NCI-H524 (cell line): ENCODE results near the gene ZC3H12C.

ENCODE experiments used
- DNase-seq, 2 experiments: peaks; one replicate each; lab custom pipeline; 2025; lab: John Stamatoyannopoulos, UW

The ZC3H12C gene

DNA sequence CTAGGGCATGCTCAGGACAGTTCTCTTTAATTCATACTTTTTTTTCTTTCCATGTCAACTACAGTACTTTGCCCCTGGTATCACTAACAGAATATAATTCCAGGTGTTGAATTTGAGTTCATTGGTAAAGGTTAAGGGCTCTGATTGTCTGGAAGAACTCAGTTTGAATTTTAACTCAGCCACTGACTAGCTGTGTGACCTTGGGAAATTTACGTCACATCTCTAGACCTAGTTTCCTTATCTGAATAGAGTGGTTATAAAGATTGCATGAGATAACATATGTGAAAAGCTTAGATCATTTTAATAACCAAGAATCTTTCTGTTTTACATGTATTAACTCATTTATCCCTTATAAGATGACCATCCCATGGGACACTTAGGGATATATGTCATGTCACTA, 15.8 kb upstream of the ZC3H12C start:
- no peak for DNase-seq

DNA sequence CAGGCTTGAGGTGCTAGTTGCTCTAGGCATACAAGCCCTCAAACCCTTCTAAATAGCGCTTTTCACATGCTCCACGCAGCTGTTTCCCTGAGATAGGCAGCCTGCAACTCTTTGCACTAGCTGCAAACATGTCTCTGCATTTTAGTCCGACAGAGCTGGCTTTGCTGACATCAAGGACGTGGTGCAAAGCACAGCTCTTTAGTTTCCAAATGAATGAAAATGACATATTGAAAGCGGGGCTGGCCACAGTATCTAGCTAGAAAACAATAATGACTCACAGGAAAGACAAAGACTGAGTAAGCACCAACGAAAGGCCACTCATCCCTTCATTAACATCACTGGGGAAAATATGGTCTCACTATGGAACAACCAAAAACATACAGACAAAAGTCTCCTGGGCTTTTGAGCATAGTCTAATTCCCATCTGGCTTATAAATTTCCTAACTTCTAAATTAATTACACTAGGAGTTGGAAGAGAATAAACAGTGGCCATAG, 15.3 kb upstream of the ZC3H12C start:
- DNase-seq, result no peak

DNA sequence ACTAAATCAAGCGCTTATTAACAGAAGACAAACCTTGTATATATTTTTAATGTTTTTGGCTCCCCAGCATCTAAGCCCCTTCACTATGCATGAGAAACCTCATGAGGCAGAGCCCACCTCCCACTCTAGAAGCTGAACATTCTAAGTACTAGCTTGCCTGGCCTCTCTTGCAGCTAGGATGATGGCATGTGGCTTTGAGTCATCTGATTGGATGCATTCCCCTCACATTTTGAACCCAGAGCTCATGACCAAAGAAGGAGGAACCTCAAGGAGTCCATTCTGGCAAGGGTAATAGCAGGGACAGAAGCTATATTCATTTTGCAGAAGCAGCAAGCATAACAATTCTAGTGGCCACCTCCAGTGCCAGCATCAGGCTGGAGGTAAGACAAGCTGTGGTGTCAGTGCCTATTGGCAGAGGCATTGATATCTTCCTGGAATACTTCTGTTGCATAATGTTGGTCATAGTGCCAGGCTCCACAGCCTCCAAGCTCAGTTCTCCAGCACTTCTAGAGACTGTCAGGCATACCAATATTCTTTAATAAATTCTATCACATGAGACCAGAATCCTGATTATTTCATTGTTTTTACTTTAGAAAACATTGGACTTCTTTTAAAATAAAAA, 14.2 kb upstream of the ZC3H12C start:
- DNase-seq, result no peak

DNA sequence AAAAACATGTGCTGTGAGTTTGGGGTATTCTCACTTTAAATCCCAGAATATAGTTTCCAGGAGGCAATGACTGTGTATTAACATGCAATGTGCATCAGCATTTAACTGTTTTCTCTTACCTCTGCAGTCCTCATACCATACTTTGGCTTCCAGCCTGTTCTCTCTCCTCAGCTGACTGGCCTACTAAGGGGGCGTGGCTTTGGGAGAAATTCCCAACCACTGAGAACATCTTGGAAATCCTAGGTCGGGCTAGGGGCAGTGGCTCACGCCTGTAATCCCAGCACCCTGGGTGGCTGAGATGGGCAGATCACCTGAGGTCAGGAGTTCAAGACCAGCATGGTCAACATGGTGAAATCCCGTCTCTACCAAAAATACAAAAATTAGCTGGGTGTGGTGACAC, 13.5 kb upstream of the ZC3H12C start:
- no peak for DNase-seq

DNA sequence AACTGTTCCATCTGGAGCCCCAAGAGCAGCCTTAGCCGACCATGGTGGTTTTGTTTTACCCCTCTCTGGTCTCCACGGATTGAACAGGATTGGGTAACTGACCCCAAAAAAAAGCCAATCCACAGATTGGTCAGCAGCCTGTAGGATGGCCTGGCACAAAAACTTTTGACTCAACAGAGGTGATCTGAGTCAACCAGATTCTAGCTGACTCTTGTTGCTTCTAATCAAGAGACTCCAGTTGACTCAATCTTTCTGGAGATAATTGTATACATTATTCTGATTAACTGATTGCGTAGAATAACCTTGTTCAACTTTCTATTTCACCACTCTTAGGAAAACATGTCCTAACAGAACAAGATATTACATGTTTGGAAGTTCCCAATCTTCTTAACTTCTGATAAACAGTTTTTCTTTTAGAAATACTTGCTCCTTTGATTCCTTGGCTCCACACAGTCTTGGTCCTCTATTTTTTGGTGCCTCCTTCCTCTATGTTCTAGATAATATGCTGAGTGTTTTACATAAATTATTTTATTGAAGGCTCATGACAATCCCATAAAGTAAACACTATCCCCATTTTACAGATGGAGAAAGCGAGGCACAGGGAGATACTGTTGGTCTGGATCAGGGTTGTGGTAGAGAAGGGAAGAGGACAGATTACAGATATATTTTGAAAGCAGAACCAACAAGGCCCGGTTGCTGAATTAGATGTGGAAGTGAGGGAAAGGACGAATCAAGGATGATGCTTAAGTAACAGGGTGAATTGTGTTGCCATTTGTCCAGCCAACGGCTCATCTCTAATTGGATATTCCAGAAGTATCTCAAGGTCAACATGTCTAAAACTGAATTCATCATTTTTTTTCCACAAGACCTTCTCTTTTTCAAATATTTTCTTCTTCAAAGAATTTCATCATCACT, 11.5 kb upstream of the ZC3H12C start:
- DNase-seq, result no peak

DNA sequence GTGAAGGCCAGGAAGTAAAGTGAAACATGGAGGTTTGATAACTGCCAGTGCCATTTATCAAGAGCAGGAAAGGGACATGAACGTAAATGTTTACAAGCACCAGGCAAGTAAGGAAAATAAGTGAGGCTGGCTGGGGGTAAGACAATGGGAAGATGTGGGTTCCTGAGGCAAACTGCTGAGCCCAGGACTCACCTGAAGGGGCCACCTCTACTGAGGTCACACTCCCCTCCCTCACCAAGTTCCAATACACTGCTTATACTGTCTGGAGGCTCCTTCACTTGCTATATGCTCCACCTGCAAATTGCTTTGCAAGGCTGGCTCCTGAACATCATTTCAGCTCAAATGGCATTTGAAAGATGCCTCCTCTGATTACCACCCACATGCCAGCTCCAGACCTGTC, 10.3 kb upstream of the ZC3H12C start:
- DNase-seq, result no peak

DNA sequence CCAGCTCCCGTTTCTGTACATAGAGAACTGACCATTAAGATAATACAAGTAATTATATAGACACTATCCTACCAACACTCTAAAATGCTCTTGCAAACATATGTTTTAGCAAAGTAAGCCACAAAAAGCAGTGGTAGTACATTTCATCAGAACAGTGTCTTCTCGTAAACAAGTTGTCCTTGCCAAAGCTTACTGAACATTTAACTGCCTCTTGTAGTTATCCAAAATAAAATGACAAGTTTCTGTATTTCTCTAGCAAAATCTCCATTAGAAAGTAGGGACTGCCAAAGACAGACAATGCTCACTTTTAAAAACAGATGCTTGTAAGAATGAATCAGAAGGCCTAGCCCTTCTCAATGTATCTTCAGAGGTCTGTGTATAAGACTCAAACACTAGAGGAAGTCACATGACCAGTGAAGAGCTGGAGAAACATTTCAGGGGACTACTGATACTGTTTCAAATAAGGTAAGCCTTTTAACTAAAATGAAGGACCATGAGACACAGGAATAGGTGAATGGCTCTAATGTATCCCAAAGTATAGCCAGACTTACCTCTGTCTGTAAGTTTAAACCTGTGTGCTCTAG, 7.8 kb upstream of the ZC3H12C start:
- DNase-seq, result no peak

DNA sequence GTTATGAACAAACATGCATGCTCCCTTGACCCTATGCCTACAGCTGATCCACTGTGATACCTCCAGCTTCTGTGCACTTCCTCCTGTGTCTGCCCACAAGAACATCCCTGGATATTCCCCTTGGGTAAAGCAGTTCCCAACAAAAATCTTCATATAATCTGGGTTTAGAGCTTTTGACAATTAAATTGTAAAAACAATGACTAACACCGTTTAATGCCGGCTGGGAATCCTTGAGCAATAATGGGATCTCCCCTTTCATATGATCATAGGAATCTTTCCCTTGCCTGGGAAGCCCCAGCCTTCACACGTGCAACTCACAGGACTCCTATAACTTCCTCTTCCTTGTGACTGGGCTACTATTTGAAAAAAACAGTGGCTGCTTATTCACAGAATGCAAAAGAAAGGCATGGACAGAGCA, 6.3 kb upstream of the ZC3H12C start:
- no peak for DNase-seq

DNA sequence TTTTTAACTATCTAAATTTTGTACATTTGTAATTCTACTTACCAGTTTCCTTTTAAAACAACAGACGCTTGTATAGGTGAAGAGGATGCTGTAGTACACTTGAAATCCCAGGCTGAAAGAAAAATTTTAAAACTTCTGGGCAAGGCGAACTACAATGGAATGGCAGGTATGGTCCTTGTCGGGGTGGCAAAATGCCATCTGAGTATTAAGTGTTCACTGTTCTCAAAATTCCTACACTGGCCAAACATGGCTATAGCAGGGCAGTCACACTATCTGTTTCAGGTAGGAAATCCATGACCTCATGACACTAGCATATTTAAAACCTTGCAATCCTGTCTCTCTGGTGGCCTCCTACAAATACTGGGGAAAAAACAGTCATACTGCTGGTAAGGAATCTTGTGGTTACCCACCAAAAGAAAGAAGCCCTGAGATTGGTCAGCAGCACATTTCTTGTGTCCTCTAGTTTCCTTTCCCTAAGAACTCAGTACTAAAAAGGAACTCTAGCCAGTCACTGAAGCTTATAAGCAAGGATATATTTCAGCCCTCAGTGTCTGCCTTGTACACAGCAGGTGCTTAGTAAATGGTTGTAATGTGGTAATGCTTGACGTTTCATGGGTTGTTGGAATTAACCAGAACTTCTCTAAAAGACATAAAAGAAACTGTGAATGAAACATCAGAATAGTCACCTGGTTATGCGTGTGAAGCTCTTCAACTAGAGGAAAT, 5.2 kb upstream of the ZC3H12C start:
- no peak for DNase-seq

DNA sequence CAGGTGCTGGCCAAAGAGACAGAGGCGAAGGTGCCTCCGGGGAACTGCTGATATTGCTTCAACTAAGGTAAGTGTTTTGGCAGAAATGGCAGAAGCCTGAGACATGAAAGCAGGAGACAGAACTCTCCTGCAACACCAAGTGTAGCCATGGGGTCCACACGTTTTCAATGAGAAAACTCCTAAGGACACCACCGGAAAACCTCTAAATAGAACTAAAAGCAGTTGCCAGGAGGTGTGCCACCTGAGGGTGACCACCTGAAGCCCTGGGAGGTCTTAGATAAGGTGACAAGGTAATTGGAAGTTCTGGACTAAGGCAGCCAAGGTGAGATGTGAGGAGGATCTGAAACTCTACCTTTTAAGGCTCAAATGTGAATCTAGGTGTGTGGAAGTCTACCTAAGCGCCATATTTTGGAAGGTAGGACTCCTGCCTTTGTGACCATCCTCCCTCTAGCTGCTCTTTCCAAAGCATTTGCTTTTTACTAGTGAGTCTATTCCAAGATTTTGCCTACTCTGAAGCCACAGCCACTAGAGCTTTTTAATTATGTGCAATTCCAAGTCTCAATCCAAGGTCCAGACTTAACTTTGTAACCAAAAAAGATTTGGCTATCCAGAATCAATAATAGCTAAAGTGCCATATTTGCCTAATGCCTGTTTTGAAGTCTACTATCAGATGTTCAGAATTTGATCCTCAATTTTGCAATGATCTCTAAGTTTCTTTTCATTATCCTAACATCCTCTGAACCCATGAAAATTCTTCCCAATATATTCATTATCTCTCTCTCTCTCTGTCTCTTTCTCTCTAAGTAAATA, 4.5 kb upstream of the ZC3H12C start:
- no peak for DNase-seq

DNA sequence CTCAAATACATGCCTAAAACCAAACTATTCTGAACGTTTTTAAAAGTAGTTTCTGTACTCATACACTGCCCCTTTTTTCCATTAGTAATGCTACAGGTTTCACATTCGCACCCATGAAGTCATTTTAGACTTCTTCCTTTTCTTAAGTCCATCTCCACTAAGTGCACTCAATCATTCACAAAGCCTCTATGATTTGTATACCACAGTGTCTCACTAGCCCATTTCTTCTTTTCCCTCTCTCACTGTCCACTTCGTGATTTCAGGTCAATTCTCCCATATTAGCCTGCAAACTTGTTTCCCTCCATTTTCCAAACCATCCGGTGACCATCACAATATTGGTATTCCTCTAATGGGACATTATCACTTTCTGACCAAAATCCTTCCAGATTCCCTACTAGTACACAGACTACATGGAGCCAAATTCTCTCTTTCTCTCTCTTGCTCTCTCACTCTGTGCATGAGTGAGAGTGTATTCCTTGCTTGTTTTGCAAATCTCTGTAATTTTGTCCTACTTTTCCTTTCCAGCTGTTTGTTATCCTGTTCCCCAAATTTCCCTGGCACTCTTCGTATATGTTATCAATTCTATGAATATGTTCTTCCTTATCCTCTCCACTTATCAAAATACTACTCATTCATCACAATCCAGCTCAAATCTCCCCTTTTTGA, 3.4 kb upstream of the ZC3H12C start:
- no peak for DNase-seq

DNA sequence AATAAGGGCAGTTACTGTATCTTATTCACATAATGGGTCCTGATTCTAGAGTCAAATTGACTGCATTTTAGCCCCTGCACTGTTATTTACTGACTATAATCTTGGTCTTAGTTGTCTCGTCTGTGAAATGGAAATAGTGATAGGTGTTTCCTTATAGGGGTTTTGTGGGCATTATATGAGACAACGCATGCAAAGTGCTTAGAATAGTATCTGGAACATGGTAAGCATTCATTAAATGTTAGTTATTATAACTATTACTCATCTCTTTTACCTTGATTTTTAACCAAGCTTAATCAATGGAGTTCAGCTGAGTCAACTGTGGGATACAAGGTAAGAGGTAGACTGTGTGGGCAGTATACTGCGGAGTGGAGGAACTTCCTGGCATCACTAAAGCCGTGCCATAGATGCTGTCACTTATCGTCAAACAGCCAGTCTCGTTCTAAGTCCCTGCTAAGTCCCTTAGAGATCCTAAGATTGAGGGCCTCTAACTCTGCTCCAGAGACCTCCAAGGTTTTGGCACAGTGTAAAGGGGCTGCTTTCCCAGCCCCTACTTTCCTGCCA, 2.6 kb upstream of the ZC3H12C start:
- no peak for DNase-seq

DNA sequence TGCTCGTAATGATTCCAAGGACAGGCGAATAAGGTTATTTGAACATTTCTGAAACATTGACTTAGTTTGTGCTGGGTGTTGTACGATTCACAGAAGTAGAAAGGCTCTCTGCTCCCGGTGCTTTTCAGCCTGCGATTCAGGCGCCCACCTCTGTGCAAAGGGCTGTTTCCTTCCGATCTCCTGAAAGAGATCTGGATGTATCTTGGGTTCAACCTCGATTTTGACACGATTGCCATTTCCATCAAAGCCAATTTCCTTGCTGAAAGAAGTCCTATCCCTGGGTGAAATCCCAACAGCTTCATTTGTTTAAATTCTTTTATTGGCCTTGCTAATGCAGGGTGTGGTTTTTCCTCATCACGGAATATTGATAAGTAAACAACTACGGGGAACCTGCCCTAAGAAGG, 1.1 kb upstream of the ZC3H12C start:
- no peak for DNase-seq

DNA sequence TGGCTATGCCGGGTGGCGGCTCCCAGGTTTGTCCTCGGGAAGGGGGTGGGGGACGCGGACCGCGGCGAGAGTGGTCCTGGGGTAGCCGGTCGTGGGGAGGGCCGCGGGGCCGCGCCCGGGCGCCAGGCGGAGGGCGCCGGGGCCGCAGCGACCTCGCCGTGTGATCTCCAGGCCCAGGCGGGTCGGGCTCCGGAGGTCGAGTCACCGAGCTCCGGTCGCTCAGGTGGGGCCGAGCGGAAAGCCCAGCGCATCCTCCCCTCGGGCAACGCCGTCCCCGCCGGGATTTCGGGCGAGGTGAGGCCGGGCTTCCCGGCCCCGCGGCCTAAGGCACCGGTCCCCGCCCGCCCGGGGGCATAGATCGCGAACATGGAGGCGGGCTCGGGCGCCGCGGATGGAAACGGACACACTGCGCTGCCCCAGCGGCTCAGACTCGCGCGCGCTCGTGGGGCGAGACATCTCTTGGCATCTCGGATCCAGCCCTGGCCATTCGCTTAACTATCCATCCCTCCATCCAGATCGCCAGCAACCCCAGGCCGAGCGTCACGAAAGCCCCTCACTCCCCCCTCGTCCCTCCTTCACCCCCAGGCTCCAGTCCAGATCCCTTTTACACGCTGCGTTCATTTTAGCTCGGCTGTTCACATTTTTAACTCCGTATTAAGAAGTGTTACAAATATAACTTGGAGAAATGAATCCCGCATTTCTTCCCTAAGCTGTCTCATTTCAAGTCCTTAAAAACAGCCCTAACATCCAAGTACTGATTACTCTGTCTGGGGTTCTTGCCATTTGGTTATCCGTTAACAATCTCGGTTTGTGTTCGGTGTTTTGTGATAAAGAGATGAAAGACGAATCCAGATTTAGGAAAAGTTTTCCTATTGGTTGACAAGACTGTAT, 460 bp downstream of the ZC3H12C start:
- DNase-seq, result peak; percentile 22 to 52

DNA sequence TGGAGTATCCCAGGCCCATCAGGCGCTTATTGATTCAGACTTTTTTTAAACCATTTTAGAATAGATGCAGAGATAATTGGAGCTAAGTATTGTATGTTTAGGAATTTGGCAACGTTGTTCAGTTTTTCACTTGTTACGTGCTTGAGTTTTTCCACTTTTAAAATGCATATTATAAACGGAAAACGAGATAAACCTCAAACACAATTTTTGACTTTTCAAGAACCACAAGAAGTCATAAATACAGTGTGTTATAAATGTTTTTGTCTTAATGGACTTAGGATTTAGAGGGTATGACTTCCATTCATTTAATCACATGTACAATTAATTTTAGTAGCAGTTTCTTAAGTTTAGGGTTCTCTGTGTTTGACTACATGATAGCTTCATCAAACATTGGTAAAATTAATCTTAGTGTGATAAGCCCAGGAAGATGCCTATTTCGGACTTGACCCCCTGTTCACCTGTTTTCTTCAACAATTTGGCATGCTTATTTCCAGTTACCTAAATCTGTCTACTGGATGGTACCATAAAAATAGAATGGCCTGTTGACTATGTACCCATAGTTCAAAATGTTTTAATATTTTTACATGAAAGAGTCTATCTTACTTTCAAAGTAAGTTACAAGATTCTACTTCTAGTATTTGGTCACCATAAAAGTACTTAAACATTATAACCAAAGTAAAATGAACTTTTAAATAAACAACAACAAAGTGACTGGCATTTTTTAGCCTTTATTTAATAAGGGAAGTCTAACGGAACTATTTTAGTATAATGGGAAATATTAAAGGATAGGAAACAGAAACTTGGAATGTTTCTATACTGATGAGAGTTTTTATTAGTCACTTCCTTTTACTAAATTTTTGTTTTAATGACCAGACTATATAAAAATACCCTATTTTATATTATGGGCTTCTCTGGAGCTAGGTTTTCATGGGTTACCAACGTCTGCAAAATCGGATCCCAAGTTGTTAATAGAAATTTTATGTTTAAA, 1.4 kb downstream of the ZC3H12C start:
- no peak for DNase-seq

DNA sequence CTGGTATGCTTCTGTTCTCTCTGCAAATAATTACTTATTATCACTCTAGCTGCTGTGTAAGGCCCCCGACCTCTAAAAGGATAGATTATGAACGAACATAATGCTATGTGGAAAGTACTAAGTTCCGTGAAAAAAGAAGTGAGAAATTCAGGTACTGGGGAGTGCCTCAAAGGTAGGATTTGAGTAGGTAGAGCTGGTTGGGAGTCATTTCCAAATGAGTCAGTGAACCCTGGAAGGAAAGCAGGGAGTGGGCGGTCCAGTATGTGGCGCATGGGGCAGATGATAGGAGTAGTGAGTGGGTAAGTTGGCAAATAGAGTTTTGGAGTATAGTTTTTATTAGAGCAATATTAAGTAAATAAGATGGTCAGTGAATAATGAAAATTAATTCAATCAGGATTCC, 2.4 kb downstream of the ZC3H12C start:
- no peak for DNase-seq

DNA sequence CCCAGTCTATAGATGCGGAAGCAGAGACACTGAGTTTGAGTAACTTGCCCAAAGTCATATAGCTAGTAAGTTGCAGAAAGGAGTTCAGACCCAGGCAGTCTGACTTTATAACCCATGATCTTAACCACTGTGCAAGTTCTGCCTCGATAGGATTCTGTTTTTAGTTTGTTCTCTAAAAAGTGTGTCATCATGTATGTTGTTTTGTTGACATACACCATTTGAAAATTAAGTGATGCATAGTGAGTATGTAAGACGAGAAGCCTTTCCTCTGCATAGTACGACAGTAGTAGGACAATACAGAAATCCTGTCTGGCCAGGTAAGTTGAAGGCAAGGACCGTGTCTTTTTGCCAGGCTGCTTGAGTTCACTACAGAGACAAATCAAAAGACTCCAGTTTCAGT, 3.3 kb downstream of the ZC3H12C start:
- no peak for DNase-seq

DNA sequence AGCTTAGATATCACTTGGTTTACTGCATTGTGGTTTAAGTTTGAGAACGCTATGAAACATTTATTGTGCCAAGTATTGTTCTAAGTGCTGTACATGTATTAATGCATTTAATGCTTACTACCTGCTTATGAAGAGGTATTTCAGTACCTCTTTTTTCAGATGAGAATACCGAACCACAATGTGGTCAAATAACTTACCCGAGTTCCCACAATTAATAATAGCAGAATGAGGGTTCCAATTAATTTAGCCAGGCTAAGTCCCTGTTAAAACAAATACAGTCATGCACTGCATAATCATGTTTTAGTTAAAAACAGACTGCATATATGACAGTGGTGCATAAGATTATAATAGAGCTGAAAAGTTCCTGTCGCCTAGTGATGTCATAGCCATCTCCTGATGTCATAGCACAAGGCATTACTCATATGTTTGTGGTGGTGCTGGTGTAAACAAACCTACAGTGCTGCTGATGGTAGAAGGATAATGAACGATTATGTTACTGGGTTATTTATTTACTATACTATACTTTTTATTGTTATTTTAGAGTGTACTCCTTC, 4.3 kb downstream of the ZC3H12C start:
- no peak for DNase-seq
